H1 (cell line): ENCODE results near the gene KRT14.

ENCODE experiments used
- BACH1 ChIP-seq: IDR thresholded peaks from 2 replicates; pipeline ENCODE4 v1.6.1; 2012; ENCODE audit warnings: low read length, improper control_type of control experiment
- CHD2 ChIP-seq: IDR thresholded peaks from 2 replicates; pipeline ENCODE4 v1.6.1; 2012; ENCODE audit warnings: low read length, improper control_type of control experiment
- EZH2 ChIP-seq: fragments of 200-600 bp; sonication (generic); IDR thresholded peaks from 2 replicates; pipeline ENCODE4 v1.7.1; 2012; ENCODE audit warnings: low read depth, mild to moderate bottlenecking, moderate library complexity, low read length, inconsistent platforms; ENCODE audit not compliant: severe bottlenecking
- FOSL1 ChIP-seq: IDR thresholded peaks from 2 replicates; pipeline ENCODE4 v1.6.1; 2011; ENCODE audit warnings: mild to moderate bottlenecking, low read depth, low read length, moderate library complexity; ENCODE audit not compliant: insufficient read depth
- POLR2A ChIP-seq, 2 experiments: IDR thresholded peaks; 1 replicate in 1 of 2; 2 replicates in 1 of 2; pipeline ENCODE4 v1.6.1; 2011; ENCODE audit warnings: low read depth in 2 of 2, low read length in 2 of 2, mild to moderate bottlenecking in 2 of 2; ENCODE audit errors: control extremely low read depth in 1 of 2
- POLR2AphosphoS5 ChIP-seq: IDR thresholded peaks from 2 replicates; pipeline ENCODE4 v1.6.1; 2011; ENCODE audit warnings: low read depth, low read length
- RNF2 ChIP-seq: fragments of 200-900, 300-1000 bp; sonication (generic); IDR thresholded peaks from 2 replicates; pipeline ENCODE4 v1.7.1; 2016; ENCODE audit warnings: borderline replicate concordance, low read depth, mild to moderate bottlenecking, antibody characterized with exemption, low read length; ENCODE audit not compliant: poor library complexity, severe bottlenecking; ENCODE audit errors: missing control alignments
- TAF1 ChIP-seq: IDR thresholded peaks from 2 replicates; pipeline ENCODE4 v1.6.1; 2011; ENCODE audit warnings: mild to moderate bottlenecking, low read depth, low read length
- TEAD4 ChIP-seq: IDR thresholded peaks from 2 replicates; pipeline ENCODE4 v1.6.1; 2012; ENCODE audit warnings: low read depth, low read length, inconsistent platforms, mixed read lengths
- ZNF274 ChIP-seq: IDR thresholded peaks from 2 replicates; pipeline ENCODE4 v1.7.0; 2012; ENCODE audit warnings: low read length, borderline replicate concordance; ENCODE audit errors: extremely low read depth
- TF ChIP-seq, protein P1 (sequence below), 3 experiments: IDR thresholded peaks; 1 replicate in 2 of 3; 2 replicates in 1 of 3; pipeline versions ENCODE4 v1.5.1 to v1.6.1; 2011; ENCODE audit warnings: low read length in 3 of 3, mild to moderate bottlenecking in 3 of 3, inconsistent platforms in 2 of 3, low read depth in 1 of 3, moderate library complexity in 1 of 3; ENCODE audit not compliant: insufficient read depth in 1 of 3; ENCODE audit errors: control extremely low read depth in 1 of 3

DNA sequence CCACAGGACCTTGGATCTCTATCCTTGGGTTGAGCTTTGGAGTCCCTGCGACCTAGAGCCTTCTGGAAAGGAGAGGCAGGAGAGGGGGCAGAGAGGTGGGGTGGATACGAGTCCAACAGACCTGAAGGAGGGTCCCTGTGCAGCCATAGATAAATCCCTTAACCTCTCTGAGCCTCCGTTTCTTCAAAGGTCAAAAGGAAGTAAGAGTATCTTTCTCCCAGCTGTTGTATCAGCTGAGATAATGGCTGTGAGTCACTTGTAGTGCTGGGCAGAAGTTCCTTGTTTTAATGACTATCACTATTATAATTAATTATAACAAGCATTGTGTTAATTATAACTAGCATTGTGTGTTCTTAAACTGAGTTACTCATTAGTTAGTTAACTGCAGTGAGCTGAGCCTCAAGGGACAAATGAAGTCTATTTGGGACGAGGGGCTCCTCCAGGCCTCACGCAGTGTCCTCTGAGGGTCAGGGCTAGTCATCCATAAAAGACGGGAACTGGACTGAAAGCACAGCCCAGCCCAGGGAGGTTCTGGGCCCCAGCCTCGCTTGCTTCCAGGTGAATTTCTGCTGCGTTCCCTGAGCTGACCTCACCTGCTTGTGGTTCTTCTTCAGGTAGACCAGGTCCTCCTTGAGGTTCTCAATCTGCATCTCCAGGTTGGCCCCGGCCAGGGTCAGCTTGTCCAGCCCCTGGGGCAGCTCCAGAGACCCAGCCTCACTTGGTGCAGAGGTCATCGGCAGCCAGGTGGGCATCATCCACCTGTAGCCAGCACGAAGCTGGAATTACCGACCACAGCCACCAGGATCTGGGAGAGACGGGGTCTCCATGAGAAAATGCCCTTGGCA, 43.4 kb upstream of the KRT14 start:
- TF ChIP-seq BACH1 (no peak), FOSL1 (no peak), TEAD4 (no peak), TAF1 (no peak), POLR2A (IDR thresholded peaks at IDR 0.05; ENCODE audit: control extremely low read depth in 1 of 2, low read depth in 2 of 2, low read length in 2 of 2) (no peak), ZNF274 (no peak), POLR2AphosphoS5 (no peak), RNF2 (no peak), CHD2 (no peak), EZH2 (no peak)
- TF ChIP-seq, protein P1, sequence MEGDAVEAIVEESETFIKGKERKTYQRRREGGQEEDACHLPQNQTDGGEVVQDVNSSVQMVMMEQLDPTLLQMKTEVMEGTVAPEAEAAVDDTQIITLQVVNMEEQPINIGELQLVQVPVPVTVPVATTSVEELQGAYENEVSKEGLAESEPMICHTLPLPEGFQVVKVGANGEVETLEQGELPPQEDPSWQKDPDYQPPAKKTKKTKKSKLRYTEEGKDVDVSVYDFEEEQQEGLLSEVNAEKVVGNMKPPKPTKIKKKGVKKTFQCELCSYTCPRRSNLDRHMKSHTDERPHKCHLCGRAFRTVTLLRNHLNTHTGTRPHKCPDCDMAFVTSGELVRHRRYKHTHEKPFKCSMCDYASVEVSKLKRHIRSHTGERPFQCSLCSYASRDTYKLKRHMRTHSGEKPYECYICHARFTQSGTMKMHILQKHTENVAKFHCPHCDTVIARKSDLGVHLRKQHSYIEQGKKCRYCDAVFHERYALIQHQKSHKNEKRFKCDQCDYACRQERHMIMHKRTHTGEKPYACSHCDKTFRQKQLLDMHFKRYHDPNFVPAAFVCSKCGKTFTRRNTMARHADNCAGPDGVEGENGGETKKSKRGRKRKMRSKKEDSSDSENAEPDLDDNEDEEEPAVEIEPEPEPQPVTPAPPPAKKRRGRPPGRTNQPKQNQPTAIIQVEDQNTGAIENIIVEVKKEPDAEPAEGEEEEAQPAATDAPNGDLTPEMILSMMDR (IDR thresholded peaks at IDR 0.05; ENCODE audit: control extremely low read depth in 1 of 3, insufficient read depth in 1 of 3, low read depth in 1 of 3, low read length in 3 of 3): no peak
